Right renal pelvis (tissue), 4 donors: ENCODE data around the gene NR2F2. TPM values are rescaled to one million over a fixed set of nuclear protein-coding genes. Genes with fewer than 3 reads are reported as not detected.

ENCODE experiments used
- DNase-seq, 4 donors: peaks; one replicate each; pipeline ENCODE4 v3.0.0-alpha.2; 2013; ENCODE audit warnings: low read depth in 4 of 4, low spot score in 3 of 4, missing footprints in 1 of 4
- polyA plus RNA-seq, 4 donors: library from polyadenylated mRNA; unstranded; fragments of 120-200 nt; gene quantifications; one replicate each; pipeline ENCODE4 v1.2.1, GENCODE V29; 2013; ENCODE audit not compliant: insufficient read length in 4 of 4

The NR2F2 gene
- polyA plus RNA-seq, 4 donors, result 350 to 428 (median 397) TPM

GRCh38 chr15:96316953-96317629 is 13.4 kb upstream of the NR2F2 start:
- DNase-seq, result peak in 1 of 4 donors; percentile 23

DNA sequence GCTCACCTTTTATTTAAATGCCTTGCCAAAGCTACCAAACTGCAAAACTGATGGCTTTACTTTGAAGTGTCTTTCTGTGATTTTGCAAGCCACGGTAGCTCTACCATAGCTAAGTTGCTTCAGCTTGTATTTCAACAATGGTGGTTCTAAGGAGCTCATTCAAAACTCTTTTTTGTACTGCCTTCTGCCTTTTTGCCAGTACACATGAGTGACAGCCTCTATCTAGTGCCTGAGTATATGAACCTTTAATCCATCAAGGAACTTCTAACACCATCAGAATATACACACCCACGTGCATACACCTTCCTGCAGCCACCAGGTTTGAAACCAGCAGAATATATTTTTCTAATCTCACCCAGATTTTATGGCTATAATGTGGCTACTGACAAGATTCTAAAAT is 10.4 kb upstream of the NR2F2 start:
- DNase-seq, result peak in 3 of 4 donors; percentile 18 to 30 (median 29)

DNA sequence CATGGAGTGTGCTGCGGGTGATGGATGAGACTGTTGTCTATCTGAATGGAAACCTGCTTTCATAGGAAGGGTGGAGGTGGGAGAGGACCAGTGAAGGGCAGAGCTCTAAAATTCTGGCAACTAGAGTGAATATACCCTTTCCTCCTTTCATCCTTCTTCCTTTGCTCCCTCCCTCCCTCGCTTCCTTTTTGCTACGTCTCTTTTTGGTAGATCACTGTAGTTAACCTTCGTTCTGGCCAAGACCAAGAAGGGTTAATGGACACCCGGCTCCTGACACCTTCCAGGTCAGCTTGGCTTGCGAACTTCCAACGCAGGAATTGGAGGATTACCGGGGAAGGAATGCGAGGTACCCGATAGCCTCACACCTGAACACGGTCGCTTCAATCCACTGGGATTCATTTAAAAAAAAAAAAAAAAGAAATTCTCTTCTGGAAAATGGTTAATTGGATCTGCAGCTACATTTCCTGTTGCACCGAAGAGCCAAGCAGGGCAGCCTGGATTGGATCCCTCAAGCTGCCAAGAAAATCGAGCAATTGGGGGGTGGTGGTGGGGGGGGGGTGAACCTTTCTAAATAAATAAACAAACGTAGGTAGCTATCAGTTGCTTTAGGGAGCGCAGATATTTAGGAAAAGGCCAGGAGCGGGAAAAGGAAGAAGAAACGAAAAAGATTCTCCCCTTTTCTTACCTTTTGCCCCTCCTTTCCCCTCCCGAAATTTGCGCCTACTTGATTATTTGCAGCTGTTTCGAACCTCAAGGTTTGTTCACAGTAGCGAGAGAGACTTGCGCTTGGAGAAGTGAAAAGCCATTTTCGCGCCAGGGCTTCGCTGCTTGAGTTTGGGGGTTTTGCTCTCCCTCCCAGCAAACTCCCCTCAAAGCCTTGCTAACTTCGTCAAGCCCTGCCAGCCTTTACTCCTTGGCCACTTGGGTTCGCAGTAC is 9.5 kb upstream of the NR2F2 start:
- DNase-seq, result peak in 3 of 4 donors; percentile 53 to 66 (median 60)

DNA sequence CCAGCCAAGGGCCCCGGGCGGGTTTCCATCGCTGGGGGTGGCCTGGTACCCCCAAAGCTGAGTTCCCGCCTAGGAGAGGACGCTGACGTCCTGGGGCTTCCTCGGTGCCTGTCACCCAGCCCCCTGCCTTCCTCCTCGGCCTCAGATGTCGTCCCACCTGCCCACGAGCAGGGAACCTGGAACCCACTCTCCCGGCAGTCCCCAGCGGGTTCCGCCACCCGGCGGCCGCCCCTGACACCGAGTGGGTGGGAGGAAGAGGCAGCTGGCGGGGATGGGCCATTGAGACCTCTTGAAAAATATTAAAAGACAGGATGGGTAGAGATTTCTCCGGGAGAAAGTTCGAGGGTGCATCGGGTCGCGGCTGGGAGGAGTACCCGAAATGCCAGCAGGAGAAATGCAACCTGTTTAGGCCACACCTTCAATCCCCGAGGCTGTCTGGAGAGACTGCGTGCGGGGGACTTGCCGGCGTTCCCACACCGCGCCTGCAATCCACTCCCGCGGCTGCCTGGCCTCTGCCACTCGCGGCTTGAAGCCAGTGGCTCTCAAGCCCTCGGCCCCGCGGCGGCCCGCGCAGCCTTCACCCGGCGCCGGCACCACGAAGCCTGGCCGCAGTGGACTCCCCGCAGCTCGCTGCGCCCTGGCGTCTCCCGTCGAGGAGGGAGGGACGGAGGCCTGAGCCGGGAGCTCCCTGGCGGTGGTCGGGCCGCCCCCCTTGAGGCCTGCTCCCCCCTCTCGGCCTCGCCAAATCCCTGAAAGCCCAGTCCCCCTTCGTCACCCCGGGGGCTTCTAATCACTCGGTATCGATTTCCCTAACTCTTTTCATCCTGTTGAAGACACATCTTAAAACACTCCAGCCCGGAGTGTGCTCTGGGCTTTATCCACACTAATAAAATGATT is 8.6 kb upstream of the NR2F2 start:
- peak in 3 of 4 donors; percentile 30 to 52 (median 47) for DNase-seq

DNA sequence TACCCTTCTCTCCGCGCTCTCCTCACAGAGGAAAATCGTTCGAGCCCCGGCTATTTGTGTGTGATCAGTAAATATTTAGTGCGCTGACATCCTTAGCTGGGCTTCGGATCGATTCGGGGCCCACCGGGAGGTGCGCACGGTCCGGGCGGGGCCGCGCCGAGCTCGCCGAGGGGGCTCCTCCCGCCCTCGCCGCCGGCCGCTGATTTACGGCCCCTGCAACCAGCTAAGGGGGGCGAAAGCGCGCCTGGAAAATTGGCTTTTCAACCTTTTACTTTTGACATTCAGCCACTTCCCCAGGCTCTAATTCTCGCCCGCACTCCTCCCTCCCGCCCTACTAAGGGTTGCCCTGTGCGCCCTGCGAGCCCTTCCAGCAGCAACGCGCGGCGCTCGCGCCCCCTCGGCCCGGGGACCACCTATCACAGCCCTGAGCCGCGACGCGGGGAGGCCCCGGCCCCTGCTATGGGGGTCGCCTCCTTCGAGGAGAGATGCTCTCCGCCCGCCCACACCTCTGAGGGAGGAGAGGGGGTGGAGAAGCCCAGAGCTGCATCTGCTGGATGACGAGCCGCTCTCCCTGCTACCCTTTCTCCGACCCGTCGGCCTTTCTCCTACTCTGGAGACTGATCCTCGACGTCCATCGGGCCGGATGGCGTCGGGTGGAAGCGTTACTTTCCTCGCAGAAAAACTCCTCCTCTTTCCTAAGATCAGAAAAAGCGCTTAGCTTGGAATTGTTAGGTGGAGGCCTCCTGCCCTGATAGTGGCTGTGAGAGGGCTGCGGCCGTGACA is 7.8 kb upstream of the NR2F2 start:
- peak in 3 of 4 donors; percentile 47 to 75 (median 72) for DNase-seq

GRCh38 chr15:96323319-96324145 is 7.0 kb upstream of the NR2F2 start:
- DNase-seq, result peak in 2 of 4 donors; percentile 14 to 19

- peak in 3 of 4 donors; percentile 39 to 62 (median 45) for DNase-seq
Measured at GRCh38 chr15:96324192-96324895, 6.2 kb upstream of the NR2F2 start.

- peak in 3 of 4 donors; percentile 18 to 44 (median 29) for DNase-seq
Measured at GRCh38 chr15:96324940-96325540, 5.5 kb upstream of the NR2F2 start.

DNA sequence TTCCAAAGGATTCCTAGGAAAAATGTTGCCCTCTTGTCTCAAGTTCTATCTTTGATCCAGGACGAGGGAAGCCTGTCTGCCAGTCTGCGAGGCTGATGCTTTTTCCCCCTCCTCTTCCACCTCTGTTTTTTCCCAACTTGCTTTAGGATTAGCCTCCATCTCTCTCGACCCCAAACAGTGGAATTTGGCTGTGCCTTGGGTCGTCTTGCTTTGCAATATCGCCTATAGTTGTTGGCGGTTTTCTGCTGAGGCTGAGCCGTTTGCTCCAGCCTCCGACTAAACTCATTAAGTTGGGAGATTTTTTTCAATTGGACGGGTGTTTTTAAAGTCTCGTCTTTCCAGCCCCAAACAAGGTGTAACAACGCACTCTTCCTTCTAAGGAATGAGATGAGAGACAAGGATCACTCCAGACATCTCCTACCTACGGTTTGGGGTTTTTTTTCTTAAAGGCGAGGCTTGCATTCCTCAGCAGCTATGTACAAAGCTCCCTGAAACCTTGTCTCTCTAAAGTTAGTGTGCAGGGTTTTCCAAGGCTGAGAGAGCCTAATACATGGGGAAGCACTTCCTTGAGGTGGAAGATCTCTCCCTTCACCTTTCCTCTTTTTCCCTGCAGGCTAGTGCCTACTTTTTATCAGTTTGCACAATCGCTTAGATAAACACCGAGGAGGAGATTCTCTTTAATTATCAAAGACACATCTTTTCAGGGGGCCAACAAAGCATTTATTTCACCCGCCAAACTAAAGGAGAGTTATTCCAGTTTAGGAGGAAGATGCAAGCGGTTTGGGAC is 4.8 kb upstream of the NR2F2 start:
- DNase-seq, result peak in 3 of 4 donors; percentile 41 to 60 (median 47)

GRCh38 chr15:96326328-96327154 is 4.0 kb upstream of the NR2F2 start:
- peak in 2 of 4 donors; percentile 19 to 41 for DNase-seq

DNA sequence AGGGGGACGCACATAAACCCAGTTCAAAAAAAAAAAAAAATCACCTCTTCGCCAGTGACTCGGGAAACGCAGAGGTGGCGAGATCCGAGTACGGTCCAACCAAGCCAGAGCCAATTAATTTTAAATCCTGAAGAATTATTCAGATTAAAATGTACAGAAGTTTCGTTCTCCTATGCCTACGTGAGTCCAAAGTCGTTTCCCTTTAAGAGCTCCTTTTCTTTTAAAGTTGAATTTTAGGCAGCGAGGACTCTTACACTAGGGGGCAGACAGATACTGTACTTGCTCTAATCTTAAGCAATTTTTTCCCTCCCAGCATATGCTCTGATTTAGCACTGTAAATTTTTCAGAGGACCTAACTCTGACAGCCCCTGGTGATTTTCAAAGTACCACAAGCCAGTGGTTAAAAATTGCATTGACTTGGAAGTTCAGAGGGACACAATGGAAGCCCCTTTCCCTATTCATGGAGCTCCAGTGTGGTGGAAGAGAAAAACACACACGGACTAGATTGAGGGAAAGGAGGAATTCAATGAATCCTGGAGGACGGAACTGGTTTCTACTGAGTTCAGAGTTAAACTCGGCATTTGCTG is 3.3 kb upstream of the NR2F2 start:
- DNase-seq, result peak in 3 of 4 donors; percentile 74 to 94 (median 79)

DNA sequence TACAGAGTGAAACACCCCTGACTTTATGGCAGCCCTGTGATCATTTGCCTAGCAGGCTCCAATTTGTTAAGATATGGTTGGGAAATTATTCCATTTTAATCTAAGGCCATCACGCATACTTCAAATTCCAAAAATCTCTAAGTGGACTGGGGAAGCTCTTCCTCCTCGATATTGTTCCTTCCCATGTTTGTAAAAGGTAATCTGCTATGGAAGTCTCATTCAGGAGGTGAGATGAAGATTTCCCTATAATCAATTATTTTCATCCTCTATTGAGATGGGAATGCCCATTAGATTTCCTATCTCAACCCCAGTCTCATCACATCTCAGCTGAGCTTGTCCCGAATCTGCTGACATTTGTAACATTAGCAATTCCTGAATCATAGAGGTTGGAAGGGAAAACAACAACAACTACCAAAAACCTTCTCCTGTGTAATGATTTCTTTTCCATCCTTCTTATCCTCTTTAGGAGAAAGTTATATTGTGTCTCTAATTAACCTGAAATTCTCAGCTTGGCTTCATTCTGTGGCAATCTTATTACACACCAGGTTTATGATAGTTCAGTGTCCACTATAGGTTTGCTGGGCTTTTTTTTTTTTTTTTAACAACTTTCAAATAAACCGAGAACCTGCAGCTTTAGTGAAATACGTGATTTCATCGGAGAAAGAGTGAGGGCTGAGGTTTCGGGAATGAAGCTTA is 2.2 kb upstream of the NR2F2 start:
- peak in 3 of 4 donors; percentile 14 to 25 (median 23) for DNase-seq

DNA sequence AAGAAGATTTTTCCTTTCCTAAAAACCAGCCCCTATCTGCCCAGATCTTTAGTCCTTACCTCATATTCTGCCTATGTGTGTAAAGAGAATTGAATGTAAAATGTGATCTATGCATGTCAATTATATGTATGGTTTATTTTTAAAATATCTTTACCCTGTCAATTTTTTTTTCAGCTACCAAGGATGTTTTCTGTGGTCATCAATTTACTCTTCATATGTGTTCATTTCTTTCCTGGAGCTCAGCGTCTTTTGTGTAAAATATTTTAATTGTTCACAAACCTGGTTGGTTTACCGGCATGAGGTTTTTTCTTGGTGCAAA is 1.7 kb upstream of the NR2F2 start:
- no peak for DNase-seq

- peak in 3 of 4 donors; percentile 27 to 52 (median 47) for DNase-seq
Measured at GRCh38 chr15:96329403-96329981, 1.0 kb upstream of the NR2F2 start.

GRCh38 chr15:96330064-96330449 is 443 bp upstream of the NR2F2 start:
- peak in 2 of 4 donors; percentile 44 to 63 for DNase-seq
